C4-2B (cell line): ENCODE data around the gene INPP5J.

Source experiments
- H3K27ac ChIP-seq: fragments of 450-650 bp; 2 replicates; pipeline ENCODE4 v1.5.1; 2017
- ZFX ChIP-seq: fragments of 450-650 bp; IDR thresholded peaks from 2 replicates; pipeline ENCODE4 v1.6.1; 2017
- TF ChIP-seq, protein P1 (sequence below): fragments of 450-650 bp; conservative IDR thresholded peaks from 2 replicates; pipeline ENCODE4 v1.5.1; 2017; ENCODE audit warnings: mild to moderate bottlenecking

Gene INPP5J

DNA sequence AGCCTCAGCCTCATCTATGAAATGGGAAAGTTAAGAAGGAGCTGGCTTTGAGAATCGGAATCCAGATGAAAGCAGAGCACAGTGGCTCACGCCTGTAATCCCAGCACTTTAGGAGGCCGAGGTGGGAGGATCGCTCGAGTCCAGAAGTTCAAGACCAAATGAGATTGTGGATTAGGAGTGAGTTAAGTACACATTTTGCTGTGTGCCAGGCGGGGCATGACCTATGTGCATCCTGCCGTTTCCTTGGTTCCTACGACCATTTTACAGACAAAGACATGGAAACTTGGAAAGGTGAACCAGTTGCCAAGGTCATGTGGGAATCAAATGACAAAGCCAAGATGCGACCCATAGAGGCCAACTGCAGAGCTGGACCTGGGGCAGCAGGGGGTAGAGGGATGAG is 13.4 kb downstream of the INPP5J start:
- TF ChIP-seq, protein P1, sequence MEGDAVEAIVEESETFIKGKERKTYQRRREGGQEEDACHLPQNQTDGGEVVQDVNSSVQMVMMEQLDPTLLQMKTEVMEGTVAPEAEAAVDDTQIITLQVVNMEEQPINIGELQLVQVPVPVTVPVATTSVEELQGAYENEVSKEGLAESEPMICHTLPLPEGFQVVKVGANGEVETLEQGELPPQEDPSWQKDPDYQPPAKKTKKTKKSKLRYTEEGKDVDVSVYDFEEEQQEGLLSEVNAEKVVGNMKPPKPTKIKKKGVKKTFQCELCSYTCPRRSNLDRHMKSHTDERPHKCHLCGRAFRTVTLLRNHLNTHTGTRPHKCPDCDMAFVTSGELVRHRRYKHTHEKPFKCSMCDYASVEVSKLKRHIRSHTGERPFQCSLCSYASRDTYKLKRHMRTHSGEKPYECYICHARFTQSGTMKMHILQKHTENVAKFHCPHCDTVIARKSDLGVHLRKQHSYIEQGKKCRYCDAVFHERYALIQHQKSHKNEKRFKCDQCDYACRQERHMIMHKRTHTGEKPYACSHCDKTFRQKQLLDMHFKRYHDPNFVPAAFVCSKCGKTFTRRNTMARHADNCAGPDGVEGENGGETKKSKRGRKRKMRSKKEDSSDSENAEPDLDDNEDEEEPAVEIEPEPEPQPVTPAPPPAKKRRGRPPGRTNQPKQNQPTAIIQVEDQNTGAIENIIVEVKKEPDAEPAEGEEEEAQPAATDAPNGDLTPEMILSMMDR, result no peak
- TF ChIP-seq ZFX, result no peak
- no peak overlapping the region for H3K27ac ChIP-seq

DNA sequence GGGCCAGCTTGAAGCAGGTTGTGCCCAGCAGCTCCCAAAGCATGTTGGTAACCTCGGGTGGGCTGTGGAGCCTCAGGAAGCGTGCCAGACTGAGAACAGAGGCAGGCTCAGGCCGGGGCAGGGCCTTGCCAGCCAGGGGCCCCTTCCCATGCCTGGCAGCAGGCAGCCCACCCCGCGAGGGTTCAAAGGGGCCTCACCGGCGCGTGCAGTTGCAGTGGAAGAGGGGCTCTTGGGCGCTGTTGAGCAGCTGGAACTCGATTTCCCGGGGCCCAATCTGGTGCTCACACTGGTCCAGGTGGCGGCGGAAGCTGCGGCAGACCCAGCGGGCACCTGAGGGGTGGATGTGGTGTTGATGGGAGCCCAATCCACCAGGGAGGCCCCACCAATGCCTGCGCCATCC is 13.9 kb downstream of the INPP5J start:
- H3K27ac ChIP-seq, result no peak overlapping the region
- TF ChIP-seq, protein P1, result no peak
- no peak for TF ChIP-seq ZFX

DNA sequence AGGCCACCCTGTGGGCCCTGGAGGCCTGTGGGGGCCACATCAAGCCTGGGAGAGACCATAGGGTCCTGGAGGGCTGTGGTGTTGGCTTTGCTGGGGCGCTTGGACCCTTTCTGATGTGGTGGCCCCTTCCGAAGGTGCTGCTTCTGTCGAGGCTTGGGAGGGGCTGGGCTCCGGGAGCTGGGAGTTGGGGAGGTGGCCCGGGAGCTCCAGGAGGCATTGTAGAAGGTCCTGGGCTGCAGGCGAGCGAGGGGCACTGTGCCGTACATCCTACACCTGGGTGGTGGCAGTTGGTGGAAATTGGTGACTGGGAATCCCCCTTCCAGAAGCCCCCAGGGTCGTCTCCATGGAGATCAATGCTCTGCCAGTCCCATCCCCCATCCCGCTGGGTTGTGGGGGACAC is 15.0 kb downstream of the INPP5J start:
- no peak overlapping the region for H3K27ac ChIP-seq
- TF ChIP-seq, protein P1, result no peak
- no peak for TF ChIP-seq ZFX

DNA sequence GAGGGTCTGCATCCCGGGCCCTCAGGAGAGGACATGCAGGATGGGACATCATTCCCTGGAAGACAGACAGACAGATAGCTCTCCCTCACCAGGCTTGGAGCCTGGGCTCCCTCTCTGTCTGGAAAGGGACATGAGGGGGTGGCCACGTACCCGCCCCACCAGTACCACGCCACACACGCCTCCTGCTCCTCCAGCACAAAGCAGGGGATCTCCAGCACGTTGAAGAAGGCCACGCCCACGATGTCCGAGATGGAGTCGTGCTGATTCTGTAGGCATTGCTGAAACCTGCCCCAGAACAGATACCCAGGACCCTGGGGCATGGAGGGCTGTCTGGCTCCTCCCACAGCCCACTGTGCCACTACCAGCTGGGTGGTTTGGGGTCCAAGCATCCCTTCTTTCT is 15.4 kb downstream of the INPP5J start:
- TF ChIP-seq, protein P1, result no peak
- no peak for TF ChIP-seq ZFX
- H3K27ac ChIP-seq, result no peak overlapping the region

DNA sequence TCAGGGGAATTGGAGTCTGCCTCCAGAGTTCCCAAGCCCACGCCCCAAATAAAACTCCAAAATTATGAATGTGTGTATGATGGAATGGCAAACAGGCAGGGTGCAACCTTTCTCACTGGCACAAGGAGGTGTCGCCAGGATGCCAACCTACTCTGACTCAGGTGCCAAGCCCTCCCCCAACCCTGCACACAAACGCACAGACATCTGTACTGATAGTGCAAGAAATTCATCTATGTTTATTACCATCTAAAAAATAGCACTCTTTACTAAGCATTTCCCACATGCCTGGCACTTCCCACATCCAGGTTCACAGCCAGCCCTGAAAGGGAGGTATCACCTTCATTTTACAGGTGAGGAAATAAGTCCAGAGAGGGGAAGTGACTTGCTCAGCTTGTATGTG is 16.3 kb downstream of the INPP5J start:
- no peak overlapping the region for H3K27ac ChIP-seq
- TF ChIP-seq ZFX, result no peak
- TF ChIP-seq, protein P1, result no peak

DNA sequence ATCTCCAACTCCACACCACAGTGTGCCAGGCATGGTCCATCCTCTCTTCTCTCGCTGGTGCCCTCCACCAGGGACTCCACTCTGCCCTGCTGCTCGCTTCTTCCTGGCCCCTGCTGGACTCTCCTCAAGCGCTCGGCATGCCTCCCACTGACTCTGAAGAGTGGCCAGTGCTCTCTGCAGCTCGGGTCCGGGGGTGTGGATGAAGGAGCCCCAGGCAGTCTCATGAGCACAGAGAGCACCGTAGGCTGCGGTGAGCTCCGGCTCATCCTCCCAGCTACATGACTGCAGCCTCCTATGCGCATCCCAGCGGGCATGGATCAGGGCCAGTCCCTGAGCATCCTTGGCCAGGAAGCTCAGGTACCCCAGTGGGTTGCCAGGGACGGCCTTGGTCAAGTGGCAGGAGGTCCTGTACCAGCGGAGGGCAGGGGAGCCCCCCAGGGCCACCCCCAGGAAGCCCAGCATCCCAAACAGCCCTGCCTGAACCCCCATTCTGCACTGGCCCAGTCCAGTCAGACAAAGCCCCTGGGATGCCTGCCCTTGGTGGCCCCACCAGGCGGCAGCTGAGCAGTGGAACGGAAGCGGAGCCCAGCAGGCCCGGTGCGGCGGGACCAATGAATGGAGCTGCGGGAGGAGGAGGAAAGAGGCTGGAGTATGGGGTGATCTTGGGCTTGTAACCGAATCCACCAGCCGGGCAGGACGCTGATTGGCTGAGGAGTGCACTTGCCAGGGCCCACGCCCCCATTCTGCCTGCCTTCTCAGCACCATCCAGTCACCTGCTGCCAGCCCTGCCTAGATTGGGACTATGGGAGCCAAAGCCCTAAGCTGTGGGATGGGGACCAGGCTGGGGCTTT is 17.3 kb downstream of the INPP5J start, which contains the start of gene PLA2G3:
Gene PLA2G3, minus strand, starts transcription at position 643 of the 851 bp plus-strand sequence. Its CDS starts 154 bp downstream, at position 489.
- H3K27ac ChIP-seq, result peak within 1 kb of the TSS; percentile 23

DNA sequence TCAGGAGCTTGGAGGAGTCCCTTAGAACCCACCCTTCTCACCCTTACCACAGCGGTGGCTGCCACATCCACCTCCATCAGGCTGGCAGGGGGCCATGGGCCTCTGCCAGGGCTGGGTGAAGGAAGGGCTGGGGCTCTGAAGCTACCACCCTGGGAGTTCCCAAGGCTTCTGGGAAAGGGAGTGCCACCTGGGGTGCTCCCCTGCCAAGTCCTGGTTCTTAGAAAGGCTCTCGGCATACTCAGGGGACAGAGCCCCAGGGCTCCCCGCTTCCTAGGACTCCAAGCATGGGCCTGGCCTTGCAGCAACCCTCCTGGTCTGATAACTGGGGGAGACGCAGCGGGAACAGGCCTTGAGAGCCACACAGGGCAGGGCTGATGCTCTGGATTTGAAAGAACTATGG is 18.0 kb downstream of the INPP5J start:
- TF ChIP-seq, protein P1, result no peak
- no peak for TF ChIP-seq ZFX
- peak overlapping the region; percentile 23 for H3K27ac ChIP-seq

More for the DNA sequence above, 17.3 kb downstream of the INPP5J start, which contains the start of gene PLA2G3:
- TF ChIP-seq, protein P1, result no peak
- TF ChIP-seq ZFX, result no peak
